Fibroblast of peridontal ligament (primary cell): ENCODE data around the gene COMMD1.
"Not testable (repeated sequence)": the region's sequence is repeated elsewhere in the genome, so short reads cannot be mapped to it uniquely, and the experiment has no call there.

Experiments used
- DNase-seq: peaks from one replicate; pipeline ENCODE4 v3.0.0-alpha.2; 2010; ENCODE audit errors: extremely low read depth

The COMMD1 gene

GRCh38 chr2:61905372-61906185, at the start of gene COMMD1:
COMMD1 (plus strand) TSS chr2:61905674; CDS start chr2:61905679, 5 bp downstream.
- DNase-seq, result peak; percentile 55

- no peak for DNase-seq
Observed at GRCh38 chr2:61857224-61857623, 48.2 kb upstream of the COMMD1 start.

- no peak for DNase-seq
Observed at GRCh38 chr2:61862085-61862484, 43.4 kb upstream of the COMMD1 start.

- not testable (repeated sequence) for DNase-seq
Observed at GRCh38 chr2:61866482-61867089, 38.9 kb upstream of the COMMD1 start.

- DNase-seq, result no peak
Observed at GRCh38 chr2:61876400-61876799, 29.1 kb upstream of the COMMD1 start.

- DNase-seq, result no peak
Observed at GRCh38 chr2:61877571-61878245, 27.8 kb upstream of the COMMD1 start.

- no peak for DNase-seq
Observed at GRCh38 chr2:61878761-61879160, 26.7 kb upstream of the COMMD1 start.

GRCh38 chr2:61879351-61879750, 26.1 kb upstream of the COMMD1 start:
- DNase-seq, result not testable (repeated sequence)

- DNase-seq, result no peak
Observed at GRCh38 chr2:61882850-61883249, 22.6 kb upstream of the COMMD1 start.

- DNase-seq, result no peak
Observed at GRCh38 chr2:61885896-61886603, 19.4 kb upstream of the COMMD1 start.

GRCh38 chr2:61887717-61888266, 17.7 kb upstream of the COMMD1 start:
- peak; percentile 54 for DNase-seq

- DNase-seq, result peak; percentile 79
Observed at GRCh38 chr2:61888267-61889055, 17.0 kb upstream of the COMMD1 start, which contains the start of gene CCT4. CCT4 (minus strand) TSS chr2:61888656; CDS start chr2:61888507, 149 bp downstream.

GRCh38 chr2:61898810-61899209, 6.7 kb upstream of the COMMD1 start:
- peak; percentile 53 for DNase-seq

GRCh38 chr2:61900281-61900680, 5.2 kb upstream of the COMMD1 start:
- DNase-seq, result no peak

- no peak for DNase-seq
Observed at GRCh38 chr2:61906186-61906470, 654 bp downstream of the COMMD1 start.

- no peak for DNase-seq
Observed at GRCh38 chr2:61909116-61909515, 3.6 kb downstream of the COMMD1 start.

- peak; percentile 17 for DNase-seq
Observed at GRCh38 chr2:61910603-61911002, 5.1 kb downstream of the COMMD1 start.

GRCh38 chr2:61911510-61911909, 6.0 kb downstream of the COMMD1 start:
- no peak for DNase-seq

- DNase-seq, result not testable (repeated sequence)
Observed at GRCh38 chr2:61914794-61915193, 9.3 kb downstream of the COMMD1 start.

- DNase-seq, result no peak
Observed at GRCh38 chr2:61920548-61920947, 15.1 kb downstream of the COMMD1 start.

- DNase-seq, result peak; percentile 42
Observed at GRCh38 chr2:61922714-61923113, 17.2 kb downstream of the COMMD1 start.
